Tibial nerve (tissue), 4 donors: ENCODE measurements around the gene KLF4. TPM values are rescaled to one million over a fixed set of nuclear protein-coding genes. Genes with fewer than 3 reads are reported as not detected.

ENCODE experiments used
- DNase-seq, 2 donors: peaks; one replicate each; pipeline ENCODE4 v3.0.0-alpha.2; 2019; ENCODE audit warnings: low spot score in 2 of 2
- H3K27ac ChIP-seq, 4 donors: fragments of 200-600 bp; sonication (generic) in 3 of 4; one replicate each; pipeline ENCODE4 v1.5.1; 2017 to 2019; ENCODE audit warnings: mild to moderate bottlenecking in 1 of 4
- H3K27me3 ChIP-seq, 2 donors: fragments of 200-600 bp; sonication (generic) in 1 of 2; one replicate each; pipeline versions ENCODE4 v1.5.1 to v1.6.0; 2017 to 2019
- H3K36me3 ChIP-seq, 3 donors: fragments of 200-600 bp; sonication (generic); one replicate each; pipeline ENCODE4 v1.5.1; 2018 to 2019
- H3K4me1 ChIP-seq, 4 donors: fragments of 200-600 bp; sonication (generic) in 3 of 4; one replicate each; pipeline ENCODE4 v1.5.1; 2017 to 2019
- H3K4me3 ChIP-seq, 4 donors: fragments of 200-600 bp; sonication (generic) in 3 of 4; one replicate each; pipeline ENCODE4 v1.5.1; 2017 to 2019; ENCODE audit warnings: mild to moderate bottlenecking in 1 of 4, moderate library complexity in 1 of 4
- H3K9me3 ChIP-seq, 4 donors: fragments of 200-600 bp; sonication (generic) in 3 of 4; one replicate each; pipeline ENCODE4 v1.5.1; 2017 to 2019
- CTCF ChIP-seq, 5 experiments: fragments of 200-600 bp in 3 of 5; fragments of 450-650 bp in 2 of 5; sonication (generic) in 3 of 5; IDR thresholded peaks; one replicate each; pipeline ENCODE4 v1.5.1; 2016 to 2019; ENCODE audit warnings: antibody characterized with exemption in 5 of 5, mild to moderate bottlenecking in 3 of 5, moderate library complexity in 2 of 5
- EP300 ChIP-seq, 2 donors: sonication (generic); formaldehyde crosslinking; IDR thresholded peaks; one replicate each; pipeline ENCODE4 v1.6.1; 2017; ENCODE audit warnings: antibody characterized with exemption in 2 of 2, mild to moderate bottlenecking in 1 of 2
- POLR2A ChIP-seq, 2 donors: fragments of 450-650 bp; IDR thresholded peaks; one replicate each; pipeline ENCODE4 v1.6.1; 2017; ENCODE audit warnings: antibody characterized with exemption in 2 of 2, mild to moderate bottlenecking in 2 of 2, moderate library complexity in 2 of 2
- WGBS, 2 donors: methylation state at CpG; one replicate each; pipeline ENCODE4 v1.1.5; 2018; 5-methylcytosine and 5-hydroxymethylcytosine counted together
- total RNA-seq, 4 donors: library from RNA; depleted of rRNA; stranded (reverse); fragments of >200 nt; gene quantifications; one replicate each; pipeline ENCODE4 v1.1.0, GENCODE V29; 2016

KLF4 gene
- total RNA-seq, 4 donors from 2014 or later, result 90.6 to 123 (median 106) TPM

GRCh38 chr9:107447081-107447480 lies 42.5 kb downstream of the KLF4 start:
- Histone ChIP-seq H3K4me1 (no peaks in the 10 kb centered on the region), H3K4me3 (no peak overlapping the region), H3K9me3 (no peaks in the 10 kb centered on the region), H3K36me3 (no peaks in the 10 kb centered on the region), H3K27me3 (no peaks in the 10 kb centered on the region), H3K27ac (no peak overlapping the region)
- no peak for DNase-seq
- TF ChIP-seq CTCF (IDR thresholded peaks at IDR 0.05) (no peak), EP300 (IDR thresholded peaks at IDR 0.05) (no peak), POLR2A (IDR thresholded peaks at IDR 0.05) (no peak)
- 90 to 94% methylated on average over 4 of the region's 4 CpGs for WGBS, 2 donors

GRCh38 chr9:107446491-107446890 lies 43.1 kb downstream of the KLF4 start:
- H3K4me1 ChIP-seq, result no peaks in the 10 kb centered on the region
- H3K4me3 ChIP-seq, result no peak overlapping the region
- no peak for DNase-seq
- WGBS, 2 donors, result 93 to 97% methylated on average over 12 of the region's 12 CpGs
- H3K27ac ChIP-seq, result no peak overlapping the region
- H3K36me3 ChIP-seq, result no peaks in the 10 kb centered on the region
- no peak for TF ChIP-seq EP300 (IDR thresholded peaks at IDR 0.05)
- no peak for TF ChIP-seq POLR2A (IDR thresholded peaks at IDR 0.05)
- no peaks in the 10 kb centered on the region for H3K27me3 ChIP-seq
- H3K9me3 ChIP-seq, result no peaks in the 10 kb centered on the region

- DNase-seq, result no peak
- no peaks in the 10 kb centered on the region for H3K4me1 ChIP-seq
- no peak overlapping the region for H3K4me3 ChIP-seq
- 82 to 96% methylated on average over 1 of the region's 1 CpG for WGBS, 2 donors
- H3K27me3 ChIP-seq, result no peaks in the 10 kb centered on the region
- no peaks in the 10 kb centered on the region for H3K9me3 ChIP-seq
- H3K36me3 ChIP-seq, result no peaks in the 10 kb centered on the region
- TF ChIP-seq EP300 (IDR thresholded peaks at IDR 0.05), result no peak
- TF ChIP-seq POLR2A (IDR thresholded peaks at IDR 0.05), result no peak
- TF ChIP-seq CTCF (IDR thresholded peaks at IDR 0.05), result no peak
- no peak overlapping the region for H3K27ac ChIP-seq
Observed at GRCh38 chr9:107443786-107444185, 45.8 kb downstream of the KLF4 start.

- Histone ChIP-seq H3K4me1 (no peaks in the 10 kb centered on the region), H3K9me3 (no peaks in the 10 kb centered on the region), H3K27ac (no peak overlapping the region), H3K36me3 (no peaks in the 10 kb centered on the region), H3K4me3 (no peak overlapping the region), H3K27me3 (no peaks in the 10 kb centered on the region)
- TF ChIP-seq CTCF (IDR thresholded peaks at IDR 0.05) (no peak), POLR2A (IDR thresholded peaks at IDR 0.05) (no peak), EP300 (IDR thresholded peaks at IDR 0.05) (no peak)
- no peak for DNase-seq
- 60 to 62% methylated on average over 3 of the region's 3 CpGs for WGBS, 2 donors
Observed at GRCh38 chr9:107439991-107440456, 49.5 kb downstream of the KLF4 start.

- Histone ChIP-seq H3K4me3 (no peak overlapping the region), H3K36me3 (no peaks in the 10 kb centered on the region), H3K9me3 (no peaks in the 10 kb centered on the region), H3K27me3 (no peaks in the 10 kb centered on the region), H3K4me1 (no peaks in the 10 kb centered on the region), H3K27ac (no peak overlapping the region)
- no peak for TF ChIP-seq POLR2A (IDR thresholded peaks at IDR 0.05)
- no peak for TF ChIP-seq CTCF (IDR thresholded peaks at IDR 0.05)
- no peak for TF ChIP-seq EP300 (IDR thresholded peaks at IDR 0.05)
- WGBS, 2 donors, result 51 to 63% methylated on average over 7 of the region's 7 CpGs
- no peak for DNase-seq
Observed at GRCh38 chr9:107438211-107439031, 51.1 kb downstream of the KLF4 start.
